ENCODE measurements around the gene AP3B1. TPM values are rescaled to one million over a fixed set of nuclear protein-coding genes. Genes with fewer than 3 reads are reported as not detected.

Gene AP3B1
- polyA plus RNA-seq, 1 of the 3 experiments (the other 2 are of a cell fraction) = 18.0 TPM

- H3K27ac ChIP-seq (ENCODE audit: low read depth in 2 of 2, low read length in 1 of 2) = no peak overlapping the region
- no peaks in the 10 kb centered on the region for H3F3A ChIP-seq (replicated peaks; ENCODE audit: insufficient read depth)
- H3K27me3 ChIP-seq (ENCODE audit: insufficient read depth) = no peaks in the 10 kb centered on the region
- H3K4me2 ChIP-seq = no peak overlapping the region
- TF ChIP-seq TAF1 (IDR thresholded peaks at IDR 0.05; ENCODE audit: borderline replicate concordance, low read depth, low read length) (no peak), ELF1 (IDR thresholded peaks at IDR 0.05) (no peak), TEAD4 (IDR thresholded peaks at IDR 0.05; ENCODE audit: borderline replicate concordance, insufficient read depth) (no peak), FOXM1 (IDR thresholded peaks at IDR 0.05; ENCODE audit: low read depth) (no peak)
- peaks cover 24 to 54% of the 10 kb centered on the region in 2 experiments for H3K36me3 ChIP-seq (replicated peaks in 1 of 2; ENCODE audit: control insufficient read depth in 1 of 2, insufficient read depth in 2 of 2, low read length in 1 of 2)
- no peaks in the 10 kb centered on the region for H3K9me3 ChIP-seq
- H4K20me1 ChIP-seq (ENCODE audit: insufficient read depth) = no peaks in the 10 kb centered on the region
- ChIA-PET POLR2A (no interaction called here), CTCF (interaction anchor here (0.7 kb wide), 1 partner anchor 9 kb away, joined by 3 read pairs; no protein-coding TSS in a partner anchor)
- H3K9ac ChIP-seq = no peak overlapping the region
- DNase-seq = no peak
- H3K9me2 ChIP-seq = no peaks in the 10 kb centered on the region
- H3K4me1 ChIP-seq (ENCODE audit: control insufficient read depth in 1 of 2, insufficient read depth in 2 of 2, low read depth in 1 of 2, low read length in 1 of 2) = no peaks in the 10 kb centered on the region
- no peaks in the 10 kb centered on the region for H3K79me2 ChIP-seq (ENCODE audit: insufficient read depth)
- H3K4me3 ChIP-seq (ENCODE audit: low read depth in 2 of 2, low read length in 1 of 2) = no peak overlapping the region
- H2AFZ ChIP-seq (ENCODE audit: low read depth) = no peak overlapping the region
Measured at GRCh38 chr5:78102500-78102899, 192.0 kb downstream of the AP3B1 start.

- H3K9me3 ChIP-seq = no peaks in the 10 kb centered on the region
- H3K4me2 ChIP-seq = no peak overlapping the region
- no peak overlapping the region for H3K9ac ChIP-seq
- H3K9me2 ChIP-seq = no peaks in the 10 kb centered on the region
- H3K36me3 ChIP-seq (replicated peaks in 1 of 2; ENCODE audit: control insufficient read depth in 1 of 2, insufficient read depth in 2 of 2, low read length in 1 of 2) = peaks cover 14 to 39% of the 10 kb centered on the region in 2 experiments
- H3K27ac ChIP-seq (ENCODE audit: low read depth in 2 of 2, low read length in 1 of 2) = no peak overlapping the region
- H3K4me3 ChIP-seq (ENCODE audit: low read depth in 2 of 2, low read length in 1 of 2) = no peak overlapping the region
- no peaks in the 10 kb centered on the region for H3K27me3 ChIP-seq (ENCODE audit: insufficient read depth)
- no peak for DNase-seq
- no peaks in the 10 kb centered on the region for H3K4me1 ChIP-seq (ENCODE audit: control insufficient read depth in 1 of 2, insufficient read depth in 2 of 2, low read depth in 1 of 2, low read length in 1 of 2)
- H3F3A ChIP-seq (replicated peaks; ENCODE audit: insufficient read depth) = no peaks in the 10 kb centered on the region
- no peaks in the 10 kb centered on the region for H4K20me1 ChIP-seq (ENCODE audit: insufficient read depth)
- ChIA-PET POLR2A (no interaction called here), CTCF (no interaction called here)
- no peaks in the 10 kb centered on the region; the same call in 1 of the 2 replicates for H3K79me2 ChIP-seq (ENCODE audit: insufficient read depth)
- H2AFZ ChIP-seq (ENCODE audit: low read depth) = no peak overlapping the region
- TF ChIP-seq IRF3 (IDR thresholded peaks at IDR 0.05; ENCODE audit: low read depth, low read length) (no peak), EP300 (IDR thresholded peaks at IDR 0.05; ENCODE audit: borderline replicate concordance in 1 of 2, low read depth in 1 of 2, low read length in 1 of 2) (no peak), REST (IDR thresholded peaks at IDR 0.05; ENCODE audit: low read depth, low read length) (no peak), FOXJ3 (CRISPR knock-in tag; IDR thresholded peaks at IDR 0.05) (no peak), NFIC (IDR thresholded peaks at IDR 0.05; ENCODE audit: borderline replicate concordance) (no peak), MAX (IDR thresholded peaks at IDR 0.05; ENCODE audit: low read depth) (no peak), TEAD4 (IDR thresholded peaks at IDR 0.05; ENCODE audit: borderline replicate concordance, insufficient read depth) (no peak), JUND (IDR thresholded peaks at IDR 0.05) (no peak), RXRA (IDR thresholded peaks at IDR 0.05; ENCODE audit: borderline replicate concordance, low read depth) (no peak), USF2 (IDR thresholded peaks at IDR 0.05; ENCODE audit: borderline replicate concordance, low read depth, low read length) (no peak), TAF1 (IDR thresholded peaks at IDR 0.05; ENCODE audit: borderline replicate concordance, low read depth, low read length) (no peak), PBX3 (IDR thresholded peaks at IDR 0.05) (no peak), RFX5 (IDR thresholded peaks at IDR 0.05; ENCODE audit: low read length) (no peak)
Measured at GRCh38 chr5:78095125-78095524, 199.4 kb downstream of the AP3B1 start.
